GM18519 (cell line): Measurements from ENCODE around the gene PLEKHG3.

ENCODE experiments used
- ATAC-seq: cut with Tn5 transposase; IDR thresholded peaks from one replicate; pipeline ENCODE4 v1.9.1; 2021; ENCODE audit warnings: mild to moderate bottlenecking, moderate library complexity; ENCODE audit not compliant: unreplicated experiment, low FRiP score

Gene PLEKHG3

DNA sequence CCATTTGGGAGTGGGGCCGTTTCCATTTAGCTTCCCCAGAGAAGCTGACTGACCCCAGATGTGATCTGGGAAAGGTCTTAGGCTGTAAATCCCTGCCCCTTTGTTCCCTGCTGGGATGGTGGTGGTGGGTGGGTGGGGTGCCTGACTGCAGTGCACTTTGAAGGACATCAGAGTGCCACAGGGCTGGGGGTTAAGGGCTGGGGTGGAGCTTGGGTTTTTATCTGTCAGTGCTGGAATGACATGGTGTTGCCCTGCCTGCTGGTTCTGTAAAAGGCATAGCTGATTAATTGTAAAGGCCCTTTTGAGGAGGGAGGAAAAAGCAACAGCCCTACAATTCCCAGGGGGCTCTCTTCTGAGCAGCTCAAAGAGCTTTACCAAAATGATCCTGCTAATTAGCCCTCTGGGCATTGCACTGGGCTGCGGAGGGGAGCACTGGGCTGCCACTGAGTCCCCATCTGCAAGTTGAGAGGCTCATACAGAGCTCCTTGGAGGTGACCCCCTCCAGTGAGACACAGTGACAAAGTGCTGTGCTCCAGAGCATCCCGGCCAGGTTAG, 21.1 kb downstream of the PLEKHG3 start:
- no peak for ATAC-seq

DNA sequence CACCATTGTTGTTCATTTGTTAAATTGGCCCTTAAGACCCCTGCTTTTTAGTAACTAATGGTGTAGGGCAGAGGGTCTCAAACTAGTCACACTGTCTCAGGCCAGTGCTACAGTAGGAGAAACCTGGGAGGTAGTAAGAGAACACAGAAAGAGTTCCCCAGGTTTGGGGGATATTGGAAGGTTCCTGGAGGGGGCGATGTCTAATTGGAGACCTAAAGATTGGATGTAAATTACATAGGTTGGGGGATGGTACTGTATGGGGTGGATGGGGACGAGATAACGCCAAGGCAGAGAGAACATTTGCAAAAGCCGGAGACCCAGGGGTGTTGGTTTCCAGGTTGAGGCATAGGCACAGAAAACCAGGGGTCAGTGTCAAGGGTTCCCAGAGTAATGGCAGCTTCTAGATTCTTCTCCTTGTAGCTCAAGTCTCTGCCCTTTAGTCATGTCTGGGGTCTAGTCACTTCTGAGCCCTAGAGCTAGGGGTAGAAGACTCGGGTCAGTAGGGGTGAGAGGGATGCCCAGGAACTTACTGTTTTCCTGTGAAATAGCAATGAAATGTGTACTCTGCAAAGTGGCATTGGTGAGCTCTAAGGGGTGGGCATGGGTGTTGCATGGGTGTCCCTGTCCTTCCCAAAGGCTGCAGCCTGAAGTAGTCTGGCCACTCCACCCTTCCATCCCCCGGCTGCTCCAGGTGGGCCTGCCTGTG, 21.8 kb downstream of the PLEKHG3 start:
- ATAC-seq, result no peak

DNA sequence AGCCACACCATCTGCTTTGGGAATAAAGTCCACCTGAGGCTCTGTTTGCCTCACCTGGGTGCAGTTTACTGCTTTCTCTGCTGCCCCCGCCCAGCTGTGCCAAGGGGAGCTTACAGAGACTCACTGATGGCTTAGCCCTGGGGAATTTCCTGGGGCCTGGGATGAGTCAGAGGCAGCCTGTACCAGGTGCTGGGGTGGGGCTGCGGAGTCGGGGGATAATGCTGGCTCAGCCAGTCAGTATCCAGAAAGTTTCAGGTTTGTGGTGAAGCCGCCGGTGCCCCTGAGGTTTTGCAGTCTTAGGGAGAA, 22.3 kb downstream of the PLEKHG3 start:
- no peak for ATAC-seq

DNA sequence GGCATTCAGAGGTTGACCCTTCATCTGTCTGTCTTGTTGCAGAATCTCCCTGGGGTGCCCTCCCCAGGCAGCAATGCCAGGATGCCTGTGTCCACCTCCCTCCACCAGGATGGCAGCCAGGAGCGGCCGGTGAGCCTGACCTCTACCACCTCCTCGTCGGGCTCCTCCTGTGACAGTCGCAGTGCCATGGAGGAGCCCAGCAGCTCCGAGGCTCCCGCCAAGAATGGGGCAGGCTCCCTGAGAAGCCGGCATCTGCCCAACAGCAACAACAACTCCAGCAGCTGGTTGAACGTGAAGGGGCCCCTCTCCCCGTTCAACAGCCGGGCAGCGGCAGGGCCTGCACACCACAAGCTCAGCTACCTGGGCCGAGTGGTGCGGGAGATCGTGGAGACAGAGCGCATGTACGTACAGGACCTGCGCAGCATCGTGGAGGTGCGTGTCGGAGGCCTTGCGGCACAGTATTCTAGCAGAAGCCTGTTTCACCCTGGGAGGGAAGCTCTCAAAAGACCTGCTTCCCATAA, 23.4 kb downstream of the PLEKHG3 start:
- no peak for ATAC-seq

DNA sequence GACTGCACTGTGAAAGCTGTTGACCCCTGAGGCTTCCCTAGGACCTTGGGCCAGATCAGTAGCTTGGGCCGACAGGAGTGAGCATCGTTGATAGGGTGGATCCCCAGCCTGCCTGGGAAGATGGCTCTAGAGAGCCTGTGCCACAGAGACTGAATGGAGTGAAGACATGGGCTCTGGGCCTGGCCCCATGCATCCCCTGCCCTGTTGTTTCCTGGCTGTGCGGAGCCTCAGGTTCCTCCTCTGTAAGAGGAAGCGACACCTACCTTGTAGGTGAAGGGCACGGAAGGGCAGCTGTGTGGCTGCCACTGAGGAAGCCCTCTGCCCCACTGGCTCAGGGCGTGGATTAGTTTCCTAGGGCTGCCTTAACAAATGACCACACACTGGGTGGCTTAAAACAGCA, 23.9 kb downstream of the PLEKHG3 start:
- ATAC-seq, result no peak

DNA sequence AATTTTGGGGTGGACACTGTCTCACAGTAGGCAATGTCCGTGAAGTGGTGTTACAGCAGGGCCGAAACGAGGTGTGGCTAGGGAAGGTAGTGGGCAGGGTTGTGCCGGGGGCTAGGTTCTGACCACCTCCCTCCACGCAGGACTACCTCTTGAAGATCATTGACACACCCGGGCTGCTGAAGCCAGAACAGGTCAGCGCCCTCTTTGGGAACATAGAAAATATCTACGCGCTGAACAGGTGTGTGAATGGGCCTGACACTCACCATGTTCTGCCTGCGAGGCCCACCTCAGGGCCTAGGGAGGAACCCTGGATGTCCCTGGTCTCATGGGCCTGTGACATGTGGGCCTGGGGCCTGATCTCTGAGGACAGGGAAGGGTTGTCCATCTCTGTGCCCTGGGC, 24.6 kb downstream of the PLEKHG3 start:
- no peak for ATAC-seq

DNA sequence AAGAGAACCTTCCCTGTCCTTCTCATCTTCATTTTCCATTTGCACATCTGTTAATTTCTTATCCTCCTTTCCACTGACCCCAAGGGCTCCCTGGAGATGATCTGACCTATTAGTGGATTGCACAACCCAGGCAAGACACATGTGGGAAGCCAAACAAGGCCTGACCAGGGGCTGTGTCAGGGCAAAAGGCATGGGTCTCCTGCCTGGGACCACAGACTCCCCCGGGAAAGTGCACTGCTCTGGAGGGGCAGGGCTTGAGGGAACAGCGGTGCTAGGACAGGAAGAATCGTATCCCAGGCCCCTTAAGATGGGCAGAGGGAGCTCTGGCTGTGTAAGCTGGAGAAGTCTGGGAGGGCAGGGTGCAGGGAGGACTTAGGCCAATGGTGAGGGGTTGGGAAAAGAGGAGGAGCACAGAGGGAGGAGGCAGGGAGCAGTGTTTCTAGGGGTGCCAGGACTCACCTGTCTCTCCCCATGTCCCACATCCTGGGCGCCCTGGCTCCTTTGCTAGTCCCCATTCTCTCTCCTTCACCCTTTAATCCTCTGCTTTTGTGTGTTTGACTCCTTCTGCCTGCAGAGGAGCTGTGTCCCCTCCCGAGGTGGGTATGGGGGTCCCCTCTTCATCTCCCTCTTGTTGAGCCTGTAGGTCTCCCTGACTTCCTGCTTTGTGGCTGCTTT, 25.3 kb downstream of the PLEKHG3 start:
- no peak for ATAC-seq

DNA sequence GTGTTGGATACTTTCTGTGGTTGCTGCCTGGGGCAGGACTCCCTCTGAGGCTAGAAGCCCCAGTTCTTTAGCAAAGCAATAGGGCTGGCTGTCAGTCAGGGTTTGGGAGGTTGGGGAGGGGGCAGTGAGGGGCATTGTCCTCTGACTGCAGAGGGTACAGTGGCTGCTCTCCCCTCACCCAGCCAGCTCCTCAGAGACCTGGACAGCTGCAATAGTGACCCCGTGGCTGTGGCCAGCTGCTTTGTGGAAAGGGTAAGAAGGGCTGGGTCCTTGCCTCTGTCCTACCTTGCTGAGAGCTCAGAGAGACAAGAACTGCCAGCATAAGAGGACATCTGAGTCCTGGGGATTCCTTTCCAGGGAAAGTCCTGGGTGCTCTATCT, 25.8 kb downstream of the PLEKHG3 start:
- ATAC-seq, result no peak

DNA sequence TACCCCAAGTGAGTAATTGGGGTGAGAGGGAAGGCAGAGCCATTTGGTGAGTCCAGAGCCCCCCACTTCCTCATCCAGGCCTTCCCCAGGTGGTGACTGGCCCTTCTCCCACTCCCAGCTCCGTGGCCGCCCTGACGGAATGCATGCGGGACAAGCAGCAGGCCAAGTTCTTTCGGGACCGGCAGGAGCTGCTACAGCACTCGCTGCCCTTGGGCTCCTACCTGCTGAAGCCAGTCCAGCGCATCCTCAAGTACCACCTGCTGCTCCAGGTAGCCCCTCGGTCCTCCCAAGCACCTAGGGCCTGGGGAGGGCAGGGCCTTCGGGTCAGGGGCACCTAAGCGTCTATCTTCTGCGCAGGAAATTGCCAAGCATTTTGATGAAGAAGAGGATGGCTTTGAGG, 26.5 kb downstream of the PLEKHG3 start:
- no peak for ATAC-seq

DNA sequence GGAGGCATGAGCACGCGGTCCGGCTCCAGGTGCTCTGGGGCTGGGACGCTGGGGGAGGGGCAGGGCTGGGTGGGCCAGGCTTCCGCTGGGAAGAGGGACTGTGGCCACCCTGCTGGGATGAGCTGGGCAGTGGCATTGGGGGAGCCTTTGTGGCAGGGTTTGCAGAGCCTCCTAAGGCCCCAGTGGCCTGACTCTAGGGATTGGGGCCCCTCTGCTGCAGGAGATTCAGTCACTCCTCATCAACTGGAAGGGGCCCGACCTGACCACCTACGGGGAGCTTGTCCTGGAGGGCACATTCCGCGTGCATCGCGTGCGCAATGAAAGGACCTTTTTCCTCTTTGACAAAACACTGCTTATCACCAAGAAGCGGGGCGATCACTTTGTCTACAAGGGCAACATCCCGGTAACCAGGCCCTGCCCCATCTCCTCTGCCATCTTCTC, 26.9 kb downstream of the PLEKHG3 start:
- no peak for ATAC-seq

DNA sequence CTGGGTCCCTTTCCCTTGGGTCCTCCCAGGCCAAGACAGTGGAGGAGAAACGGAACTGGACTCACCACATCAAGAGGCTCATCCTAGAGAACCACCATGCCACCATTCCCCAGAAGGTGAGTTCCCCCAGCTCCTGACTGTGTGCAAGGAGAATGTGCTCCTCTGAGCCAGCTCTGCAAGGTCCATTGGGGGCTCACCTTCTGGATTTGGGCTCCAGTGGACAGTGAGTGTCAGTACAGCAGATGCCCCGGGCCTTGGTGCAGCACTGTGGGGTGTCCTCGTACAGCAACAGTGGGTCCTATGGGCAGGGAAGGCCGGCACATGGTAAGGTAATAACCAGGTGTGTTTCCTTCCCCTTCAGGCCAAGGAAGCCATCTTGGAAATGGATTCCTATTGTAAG, 27.8 kb downstream of the PLEKHG3 start:
- no peak for ATAC-seq

DNA sequence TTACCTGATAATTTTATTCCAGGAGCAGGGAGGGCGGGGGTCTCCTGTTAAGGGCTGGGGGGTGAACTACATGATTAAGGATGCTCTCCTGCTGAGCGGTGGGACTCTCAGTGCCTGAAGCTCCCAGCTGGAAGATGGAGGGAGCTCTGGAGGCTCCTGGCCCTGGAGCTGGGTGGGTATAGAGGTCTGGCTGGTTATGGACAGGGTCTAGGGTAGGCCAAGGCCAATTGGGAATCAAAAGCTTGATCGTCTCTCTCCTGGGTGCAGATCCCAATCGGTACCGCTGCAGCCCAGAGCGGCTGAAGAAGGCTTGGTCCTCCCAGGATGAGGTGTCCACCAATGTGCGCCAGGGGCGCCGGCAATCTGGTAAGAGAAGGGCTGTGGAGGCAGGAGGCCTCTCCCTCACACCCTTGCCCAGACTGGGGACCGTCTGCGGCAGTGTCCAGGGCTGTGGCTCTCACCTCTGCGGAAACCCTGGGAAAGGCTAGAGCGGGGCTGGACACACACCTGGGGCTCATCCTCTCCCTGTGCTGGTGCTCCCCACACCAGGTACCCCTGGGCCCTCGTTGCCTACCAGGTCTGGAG, 28.4 kb downstream of the PLEKHG3 start:
- no peak for ATAC-seq

DNA sequence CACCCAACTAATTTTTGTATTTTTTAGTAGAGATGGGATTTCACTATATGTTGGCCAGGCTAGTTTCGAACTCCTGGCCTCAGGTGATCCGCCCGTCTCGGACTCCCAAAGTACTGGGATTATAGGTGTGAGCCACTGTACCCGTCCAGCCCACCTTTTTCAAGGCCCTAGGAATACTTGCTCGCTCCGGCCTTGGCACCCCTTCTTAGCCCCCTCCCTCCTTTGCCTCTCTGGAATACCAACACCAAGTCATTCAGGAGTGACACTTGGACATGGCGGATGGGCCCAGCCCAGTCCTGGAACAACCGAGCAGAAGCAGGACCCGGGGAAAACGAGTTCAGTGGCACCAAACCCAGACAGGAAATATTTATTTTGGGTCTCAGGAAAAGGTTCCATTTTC, 29.1 kb downstream of the PLEKHG3 start:
- ATAC-seq, result no peak

DNA sequence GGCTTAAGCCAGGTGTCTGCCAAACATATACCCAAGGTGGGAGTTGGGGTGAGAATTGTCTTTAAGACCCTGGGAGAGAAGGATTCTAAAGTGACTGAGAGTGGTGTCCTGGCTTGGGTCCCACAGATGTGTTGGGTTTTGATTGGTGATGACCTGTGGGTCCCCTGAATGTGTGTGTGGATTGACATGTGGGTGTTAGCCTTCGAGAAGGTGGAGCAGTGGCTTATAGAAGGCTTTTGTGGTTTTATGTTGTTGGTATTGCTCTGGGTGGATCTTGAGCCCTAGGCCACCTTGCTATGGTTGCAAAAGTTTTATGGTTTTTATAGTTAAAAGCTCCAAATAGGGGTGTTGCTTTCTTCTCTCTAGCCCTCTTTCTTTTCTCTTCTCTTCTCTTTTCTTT, 29.7 kb downstream of the PLEKHG3 start:
- no peak for ATAC-seq

DNA sequence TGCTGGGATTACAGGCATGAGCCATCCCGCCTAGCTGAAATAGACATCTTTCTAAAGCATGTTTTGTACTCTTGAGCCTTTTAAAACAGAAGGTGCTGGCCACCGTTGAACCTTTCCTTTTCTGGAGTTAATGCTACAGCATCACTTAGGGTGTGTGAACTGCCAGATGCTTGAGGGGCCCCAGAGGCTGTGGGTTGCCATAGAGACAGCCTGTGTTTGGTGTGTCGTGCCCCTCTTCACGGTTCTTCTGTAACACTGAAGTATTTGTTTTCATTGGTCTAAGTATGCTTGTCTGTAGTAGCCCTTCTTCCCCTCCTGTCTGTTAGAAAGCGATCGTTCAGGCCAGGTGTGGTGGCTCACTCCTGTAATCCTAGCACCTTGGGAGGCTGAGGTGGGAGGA, 30.8 kb downstream of the PLEKHG3 start:
- no peak for ATAC-seq

DNA sequence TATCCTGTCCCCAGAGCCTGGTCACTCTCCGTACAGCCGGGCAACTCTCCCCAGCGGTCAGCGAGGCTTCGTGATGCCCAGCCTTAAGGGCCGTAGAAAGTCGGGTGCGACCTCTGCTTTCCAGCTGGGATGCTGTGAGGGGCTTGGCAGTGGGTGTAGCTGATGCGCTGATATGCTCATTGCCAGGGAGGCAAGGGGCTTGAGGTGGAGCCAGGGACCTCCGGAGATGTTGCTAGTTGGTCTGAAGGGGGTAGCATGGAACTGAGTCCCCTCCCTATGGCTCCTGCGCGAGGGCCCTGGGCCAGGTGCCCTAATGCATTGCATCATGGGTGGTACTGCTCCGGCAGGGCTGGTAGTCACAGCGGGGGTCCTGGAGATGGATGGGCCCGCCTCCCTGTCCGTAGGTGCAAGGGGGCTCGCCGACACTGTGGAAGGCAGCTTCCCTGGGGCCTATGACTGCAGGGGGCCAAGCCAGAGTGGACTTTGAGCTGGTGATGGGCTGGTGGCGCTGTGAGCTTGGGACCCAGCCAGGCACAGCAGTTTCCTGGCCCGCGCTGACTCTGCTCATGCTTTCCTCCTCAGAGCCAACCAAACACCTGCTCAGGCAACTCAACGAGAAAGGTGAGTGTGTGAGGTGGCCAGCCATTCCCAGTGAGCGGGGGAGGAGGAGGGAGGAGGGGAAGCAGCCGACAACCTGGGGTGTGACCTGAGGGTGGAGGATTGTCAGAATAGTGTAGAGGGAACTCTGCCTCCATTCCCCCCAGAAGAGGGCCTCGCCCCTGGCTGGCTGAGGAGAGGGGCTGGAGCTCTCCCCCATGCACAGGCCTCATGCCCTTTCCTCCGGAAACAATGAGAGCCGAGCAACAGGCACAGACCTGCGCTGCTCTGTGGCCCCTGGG, 32.3 kb downstream of the PLEKHG3 start:
- ATAC-seq, result no peak

DNA sequence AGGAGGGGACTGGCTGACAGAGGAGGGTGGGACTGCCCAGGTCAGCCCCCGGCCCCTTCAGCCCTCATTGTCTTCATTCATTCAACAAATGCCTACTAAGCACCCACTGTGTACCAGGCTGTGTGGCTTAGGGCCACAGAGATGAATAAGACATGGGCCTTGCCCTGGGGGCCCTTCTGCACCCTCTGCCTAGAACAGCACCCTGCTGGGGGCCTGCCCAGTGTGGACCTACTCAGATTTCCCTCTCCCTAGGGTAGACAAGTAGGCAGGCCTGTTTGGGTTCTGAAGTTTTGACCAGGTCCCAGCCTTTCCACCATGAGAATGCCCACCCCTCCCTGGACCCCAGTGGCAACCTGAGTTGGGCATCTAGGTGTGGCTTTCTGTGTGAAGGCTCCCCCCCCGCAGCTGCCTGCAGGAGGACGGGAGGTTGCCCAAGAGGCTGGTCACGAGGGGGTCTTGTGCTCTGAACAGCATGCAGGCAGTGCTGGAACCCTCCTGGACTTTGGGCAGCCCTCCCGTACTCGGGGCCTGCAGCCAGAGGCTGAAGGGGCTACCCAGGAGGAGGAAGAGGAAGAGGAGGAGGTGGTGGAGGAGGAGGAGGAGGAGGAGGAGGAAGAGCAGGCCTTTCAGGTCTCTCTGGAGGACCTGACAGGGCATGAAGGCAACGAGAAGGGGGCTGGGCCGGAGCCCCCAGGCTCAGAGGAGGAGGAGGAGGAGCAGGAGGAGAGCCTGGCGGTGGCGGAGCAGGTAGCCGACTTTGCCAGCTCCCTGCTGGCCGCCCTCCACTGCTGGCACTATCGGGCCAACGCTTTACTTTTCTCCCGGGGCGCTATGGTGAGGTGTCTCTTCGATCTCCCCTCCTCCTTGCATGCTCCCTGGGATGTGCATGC, 33.4 kb downstream of the PLEKHG3 start:
- ATAC-seq, result no peak

DNA sequence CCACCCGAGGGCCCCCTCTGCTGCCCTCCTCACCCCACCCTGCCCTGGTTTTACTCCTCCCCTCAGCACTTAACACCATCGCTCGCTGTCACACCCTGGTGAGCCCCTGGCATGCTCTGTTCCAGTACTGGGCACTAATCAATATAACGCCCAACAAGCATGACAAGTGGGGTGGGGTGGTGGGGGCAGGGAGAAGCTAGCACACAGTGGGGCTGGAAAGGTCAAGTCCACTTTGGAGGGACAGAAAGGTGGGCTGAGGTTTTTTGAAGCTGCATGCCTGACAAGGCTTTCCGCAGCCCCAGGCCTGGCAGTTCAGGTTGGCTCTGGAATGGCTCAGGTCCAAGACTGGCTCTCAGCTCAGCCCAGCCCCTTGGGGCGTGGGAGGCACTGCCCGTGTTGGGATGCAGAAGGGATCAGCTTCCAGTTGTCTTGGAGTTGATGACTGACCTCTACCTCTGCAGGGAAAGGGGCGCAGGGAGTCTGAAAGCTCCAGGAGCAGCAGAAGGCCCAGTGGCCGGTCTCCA, 34.1 kb downstream of the PLEKHG3 start:
- no peak for ATAC-seq

DNA sequence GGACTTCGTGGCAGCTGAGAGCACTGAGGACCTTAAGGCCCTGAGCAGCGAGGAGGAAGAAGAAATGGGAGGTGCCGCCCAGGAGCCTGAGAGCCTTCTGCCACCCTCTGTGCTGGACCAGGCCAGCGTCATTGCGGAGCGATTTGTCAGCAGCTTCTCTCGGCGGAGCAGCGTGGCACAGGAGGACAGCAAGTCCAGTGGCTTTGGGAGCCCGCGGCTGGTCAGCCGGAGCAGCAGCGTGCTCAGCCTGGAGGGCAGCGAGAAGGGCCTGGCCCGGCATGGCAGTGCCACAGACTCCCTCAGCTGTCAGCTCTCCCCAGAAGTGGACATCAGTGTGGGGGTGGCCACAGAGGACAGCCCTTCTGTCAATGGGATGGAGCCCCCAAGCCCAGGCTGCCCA, 37.0 kb downstream of the PLEKHG3 start:
- ATAC-seq, result no peak
